Spleen (tissue), 11 donors: ENCODE data around the gene IQGAP2. TPM values are rescaled to one million over a fixed set of nuclear protein-coding genes. Genes with fewer than 3 reads are reported as not detected.

Source experiments
- DNase-seq: peaks from one replicate; pipeline ENCODE4 v3.0.0-alpha.2; 2020
- H3K27ac ChIP-seq, 8 donors: fragments of 200-600 bp; sonication (generic) in 7 of 8; 1 replicate in 4 of 8; 2 replicates in 4 of 8; pipeline versions ENCODE4 v1.5.0 to v1.8.0; 2016 to 2021; ENCODE audit warnings: inconsistent platforms in 4 of 8, mild to moderate bottlenecking in 4 of 8, moderate library complexity in 1 of 8
- H3K27me3 ChIP-seq, 7 donors: fragments of 200-600 bp; sonication (generic) in 6 of 7; replicated peaks in 1 of 7; 1 replicate in 4 of 7; 2 replicates in 3 of 7; pipeline versions ENCODE4 v1.5.0 to v1.8.0; 2016 to 2021; ENCODE audit warnings: inconsistent platforms in 3 of 7, mild to moderate bottlenecking in 1 of 7
- H3K36me3 ChIP-seq, 6 donors: fragments of 200-600 bp; sonication (generic) in 5 of 6; 1 replicate in 4 of 6; 2 replicates in 2 of 6; pipeline versions ENCODE4 v1.5.0 to v1.8.0; 2016 to 2021; ENCODE audit warnings: inconsistent platforms in 2 of 6
- H3K4me1 ChIP-seq, 6 donors: fragments of 200-600 bp; sonication (generic) in 5 of 6; 1 replicate in 3 of 6; 2 replicates in 3 of 6; pipeline versions ENCODE4 v1.5.0 to v1.8.0; 2016 to 2021; ENCODE audit warnings: inconsistent platforms in 3 of 6
- H3K4me3 ChIP-seq, 8 donors: fragments of 200-600 bp; sonication (generic) in 7 of 8; 1 replicate in 4 of 8; 2 replicates in 4 of 8; pipeline versions ENCODE4 v1.5.0 to v1.8.0; 2016 to 2021; ENCODE audit warnings: inconsistent platforms in 4 of 8, mild to moderate bottlenecking in 4 of 8, moderate library complexity in 2 of 8
- H3K9me3 ChIP-seq, 8 donors: fragments of 200-600 bp; sonication (generic) in 7 of 8; 1 replicate in 4 of 8; 2 replicates in 4 of 8; pipeline versions ENCODE4 v1.5.0 to v1.8.0; 2016 to 2021; ENCODE audit warnings: inconsistent platforms in 4 of 8
- CTCF ChIP-seq, 11 experiments: fragments of 200-600 bp in 7 of 11; fragments of 450-650 bp in 4 of 11; sonication (generic) in 4 of 11; IDR thresholded peaks in 8 of 11; conservative IDR thresholded peaks in 3 of 11; 1 replicate in 7 of 11; 2 replicates in 4 of 11; pipeline versions ENCODE4 v1.4.0 to v1.8.0; 2016 to 2021; ENCODE audit warnings: antibody characterized with exemption in 11 of 11, inconsistent platforms in 4 of 11, mild to moderate bottlenecking in 1 of 11
- POLR2A ChIP-seq, 3 donors: fragments of 450-650 bp; IDR thresholded peaks; one replicate each; pipeline ENCODE4 v1.5.1; 2017; ENCODE audit warnings: antibody characterized with exemption in 3 of 3, mild to moderate bottlenecking in 1 of 3
- POLR2AphosphoS5 ChIP-seq, 3 donors: sonication (generic); formaldehyde crosslinking; IDR thresholded peaks; one replicate each; pipeline ENCODE4 v1.5.1; 2017; ENCODE audit warnings: antibody characterized with exemption in 3 of 3
- WGBS, 5 donors: extraction: QIAGEN DNeasy Blood & Tissue Kit in 3 of 5; methylation state at CpG; one replicate each; pipeline versions ENCODE4 v1.1.5 to v1.1.7; 2013 to 2018; 5-methylcytosine and 5-hydroxymethylcytosine counted together
- intact Hi-C: fragments of 100-400 bp; cut with DNase I; formaldehyde crosslinking; loops from one replicate; pipeline ENCODE4 v1.15.0; 2023; ENCODE audit warnings: low total_unique reads
- polyA plus RNA-seq, 3 donors: library from polyadenylated mRNA; stranded (reverse); fragments of 200-250 nt; gene quantifications; one replicate each; pipeline ENCODE4 v1.2.1, GENCODE V29; 2013
- total RNA-seq, 7 donors: library from RNA; depleted of rRNA in 3 of 7; stranded (reverse); fragments of >200 nt in 3 of 7; fragmentation: NEBNext Ultra II Directional in 4 of 7; extraction: Animal tissue kit (Norgen Biotek cat#: 25700) in 4 of 7; gene quantifications; one replicate each; pipeline versions ENCODE4 v1.1.0 to v1.2.1, GENCODE V29; 2016 to 2021
- donor health status: healthy with polysubstance abuse.
- donor health status: DM: no; HTN: no; CAD: no; lungs with moderate emphysema.
- donor health status: DM: no; HTN: no; CAD: no.
- donor health status: Bipolar disorder and iron deficiency.
- donor health status: healthy.
- donor health status: DM: no; HTN: no; CAD: no.
- donor health status: DM: yes; HTN: yes; CAD: no.

Gene IQGAP2
- total and polyA plus RNA-seq, 10 donors: 9.3 to 83.6 (median 52.8) TPM

- intact Hi-C loops: no loop called here
- H3K9me3 ChIP-seq: no peaks in the 10 kb centered on the region
- H3K4me1 ChIP-seq: peaks cover 13 to 70% (median 40%) of the 10 kb centered on the region in 6 donors
- DNase-seq: peak; percentile 88
- TF ChIP-seq POLR2A (IDR thresholded peaks at IDR 0.05) (no peak), CTCF (IDR thresholded peaks at IDR 0.05 in 8 of 11, conservative IDR thresholded peaks at IDR 0.05 in 3 of 11) (no peak), POLR2AphosphoS5 (IDR thresholded peaks at IDR 0.05) (no peak)
- peaks cover 0 to 27% (median 0%) of the 10 kb centered on the region in 7 donors for H3K27me3 ChIP-seq
- no peaks in the 10 kb centered on the region for H3K36me3 ChIP-seq
- H3K4me3 ChIP-seq: peak overlapping the region; percentile 75 to 97 (median 85)
- peak overlapping the region; percentile 84 to 98 (median 91) for H3K27ac ChIP-seq
- WGBS, 5 donors: 0 to 1% (median 1%) methylated on average over 25 of the region's 25 CpGs
These were observed 717 bp upstream of the IQGAP2 start for GRCh38 chr5:76402251-76402885.

GRCh38 chr5:76403766-76404222 is 709 bp downstream of the IQGAP2 start:
- peak overlapping the region; percentile 75 to 97 (median 85) for H3K4me3 ChIP-seq
- H3K4me1 ChIP-seq: peaks cover 13 to 85% (median 54%) of the 10 kb centered on the region in 6 donors
- no peaks in the 10 kb centered on the region for H3K9me3 ChIP-seq
- peak; percentile 90 for DNase-seq
- H3K36me3 ChIP-seq: no peaks in the 10 kb centered on the region
- peak overlapping the region; percentile 77 to 98 (median 91) for H3K27ac ChIP-seq
- intact Hi-C loops: no loop called here
- peaks cover 0 to 24% (median 0%) of the 10 kb centered on the region in 7 donors for H3K27me3 ChIP-seq
- 1% methylated on average over 14 to 30 of the region's 30 CpGs for WGBS, 5 donors
- TF ChIP-seq CTCF (IDR thresholded peaks at IDR 0.05 in 8 of 11, conservative IDR thresholded peaks at IDR 0.05 in 3 of 11) (peak in 2 of 11 experiments; percentile 20 to 26), POLR2AphosphoS5 (IDR thresholded peaks at IDR 0.05) (peak in 1 of 3 donors; percentile 27), POLR2A (IDR thresholded peaks at IDR 0.05) (no peak)

- DNase-seq: peak; percentile 75
- Histone ChIP-seq H3K4me3 (peak overlapping the region; percentile 75 to 97 (median 85)), H3K27ac (peak overlapping the region; percentile 77 to 98 (median 91))
These were observed 1.4 kb downstream of the IQGAP2 start for GRCh38 chr5:76404223-76405211.

More at GRCh38 chr5:76404223-76405211, 1.4 kb downstream of the IQGAP2 start:
- no peak for TF ChIP-seq CTCF (IDR thresholded peaks at IDR 0.05 in 8 of 11, conservative IDR thresholded peaks at IDR 0.05 in 3 of 11)
- TF ChIP-seq POLR2AphosphoS5 (IDR thresholded peaks at IDR 0.05): peak in 2 of 3 donors; percentile 47 to 50
- H3K36me3 ChIP-seq: no peaks in the 10 kb centered on the region
- H3K27me3 ChIP-seq: peaks cover 0 to 24% (median 0%) of the 10 kb centered on the region in 7 donors
- H3K4me1 ChIP-seq: peaks cover 13 to 92% (median 54%) of the 10 kb centered on the region in 6 donors
- intact Hi-C loops: no loop called here
- 8 to 15% (median 11%) methylated on average over 19 to 21 of the region's 21 CpGs for WGBS, 5 donors
- H3K9me3 ChIP-seq: no peaks in the 10 kb centered on the region
